ENCODE data around the gene C4orf51.

Gene C4orf51

GRCh38 chr4:145776208-145776607, 96.3 kb downstream of the C4orf51 start:
- H3K27ac ChIP-seq, result no peak overlapping the region

DNA sequence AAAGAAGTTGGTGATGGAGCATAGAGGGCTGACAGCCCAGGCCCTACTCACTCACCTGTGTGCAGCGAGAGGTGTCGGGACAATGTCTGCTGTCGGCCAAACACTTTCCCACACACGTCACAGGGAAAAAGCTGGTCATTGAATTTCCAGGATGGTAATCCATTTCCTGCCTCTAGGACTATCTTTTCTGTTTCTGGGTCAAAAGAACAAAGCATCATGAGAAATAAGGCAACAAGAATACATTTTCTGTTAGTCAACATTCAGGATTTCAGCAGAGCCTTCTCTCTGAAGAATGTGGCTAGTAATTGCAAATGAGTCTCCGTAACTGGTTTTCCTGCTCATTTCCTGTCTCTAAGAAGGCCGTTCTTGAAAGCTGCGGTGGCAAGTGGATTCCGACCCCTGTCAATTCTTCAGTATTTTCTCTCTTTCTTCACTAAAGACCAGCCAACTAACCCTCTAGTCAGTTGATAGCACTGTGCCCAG, 99.4 kb downstream of the C4orf51 start:
- no peak for TF ChIP-seq CTCF (conservative IDR thresholded peaks at IDR 0.05)
- no peak overlapping the region for H3K27ac ChIP-seq

More at GRCh38 chr4:145776208-145776607, 96.3 kb downstream of the C4orf51 start:
- no peak for TF ChIP-seq CTCF (conservative IDR thresholded peaks at IDR 0.05)

DNA sequence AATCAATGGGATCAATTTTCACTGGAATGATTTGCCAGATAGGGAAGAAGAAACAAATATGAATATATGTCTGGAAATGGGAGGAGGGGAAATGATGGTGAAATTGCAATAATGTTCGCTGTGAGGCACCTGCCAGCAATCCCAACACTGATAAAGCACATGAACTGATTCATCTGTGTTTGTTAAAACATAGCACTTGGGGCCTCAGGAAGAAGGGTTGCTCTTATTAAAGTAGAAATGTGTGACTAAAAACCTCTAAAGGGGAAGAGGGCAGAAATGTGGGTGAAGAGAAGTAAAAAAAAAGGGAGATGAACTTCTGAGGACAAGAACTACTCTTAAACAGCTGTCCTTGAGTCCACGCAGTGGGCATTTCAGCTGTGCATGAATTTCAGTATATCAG, 101.4 kb downstream of the C4orf51 start:
- no peak overlapping the region for H3K27ac ChIP-seq
- no peak for TF ChIP-seq CTCF (conservative IDR thresholded peaks at IDR 0.05)

Data from VCaP (cell line).